Ramos (cell line): ENCODE results near the gene NPAS4.

Experiments used
- in situ Hi-C: fragments of 300-500 bp; cut with MboI; formaldehyde crosslinking; loops from one replicate; pipeline ENCODE4 v1.14.3; 2022; ENCODE audit warnings: low sequenced_read_pairs; ENCODE audit not compliant: unreplicated experiment

Gene NPAS4

DNA sequence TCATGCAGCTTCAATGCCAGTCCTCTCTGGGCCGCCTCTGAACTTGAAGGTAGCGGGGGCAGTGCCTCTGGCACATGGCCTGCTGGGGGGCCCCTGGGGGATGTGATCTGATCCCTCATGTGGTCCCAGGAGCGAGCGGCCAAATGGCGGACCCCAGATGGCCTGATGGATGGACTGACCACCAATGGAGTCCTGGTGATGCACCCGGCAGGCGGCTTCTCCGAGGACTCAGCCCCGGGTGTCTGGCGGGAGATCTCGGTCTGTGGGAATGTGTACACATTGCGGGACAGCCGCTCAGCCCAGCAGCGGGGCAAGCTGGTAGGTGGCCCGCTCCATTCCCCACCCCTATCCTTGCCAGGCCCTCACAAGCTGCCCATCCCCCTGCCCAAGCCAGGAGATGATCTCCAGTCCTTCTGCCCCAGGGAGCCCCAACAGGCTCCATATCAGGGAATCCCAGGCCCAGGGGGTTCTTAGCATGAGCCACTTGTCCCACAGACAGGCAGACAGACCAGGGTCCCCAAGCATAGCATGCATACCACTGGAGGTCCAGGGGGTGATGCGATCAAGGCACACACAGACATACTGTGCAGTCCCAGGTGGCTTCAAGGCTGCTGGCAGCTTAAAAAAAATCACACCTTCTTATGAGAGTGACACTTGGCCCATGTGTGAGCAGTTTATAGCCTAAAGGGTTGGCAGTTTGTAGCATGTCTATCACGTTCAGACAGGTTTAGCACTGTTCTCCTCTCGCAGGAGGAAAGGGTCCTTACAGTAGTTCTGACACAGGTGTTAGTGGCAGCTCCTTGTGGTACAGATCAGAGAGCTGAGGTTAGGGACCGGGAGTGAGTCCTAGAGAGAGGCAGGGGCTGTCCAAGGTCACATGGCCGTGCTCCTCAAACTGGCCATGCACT, 53.0 kb downstream of the NPAS4 start:
- in situ Hi-C loops = no loop called here

DNA sequence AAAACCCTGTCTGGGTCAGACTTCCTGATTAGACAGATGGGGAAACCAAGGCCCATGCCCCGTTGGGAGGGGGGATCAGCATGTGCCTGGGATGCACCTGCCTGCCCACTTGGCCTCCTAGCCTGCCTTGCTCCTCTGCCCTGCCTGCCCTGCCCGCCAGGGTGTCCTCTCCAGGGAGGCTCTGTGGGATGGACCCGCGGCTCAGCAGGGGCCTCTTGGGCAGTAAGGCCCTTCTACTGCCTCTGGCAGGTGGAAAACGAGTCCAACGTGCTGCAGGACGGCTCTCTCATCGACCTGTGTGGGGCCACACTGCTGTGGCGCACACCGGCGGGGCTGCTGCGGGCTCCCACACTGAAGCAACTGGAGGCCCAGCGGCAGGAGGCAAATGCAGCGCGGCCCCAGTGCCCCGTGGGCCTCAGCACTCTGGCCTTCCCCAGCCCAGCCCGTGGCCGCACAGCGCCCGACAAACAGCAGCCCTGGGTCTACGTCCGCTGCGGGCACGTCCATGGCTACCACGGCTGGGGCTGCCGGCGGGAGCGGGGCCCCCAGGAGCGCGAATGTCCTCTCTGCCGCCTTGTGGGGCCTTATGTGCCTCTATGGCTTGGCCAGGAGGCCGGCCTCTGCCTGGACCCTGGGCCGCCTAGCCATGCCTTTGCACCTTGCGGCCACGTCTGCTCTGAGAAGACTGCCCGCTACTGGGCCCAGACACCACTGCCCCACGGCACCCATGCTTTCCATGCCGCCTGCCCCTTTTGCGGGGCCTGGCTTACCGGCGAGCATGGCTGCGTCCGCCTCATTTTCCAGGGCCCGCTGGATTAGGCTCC, 54.7 kb downstream of the NPAS4 start:
- in situ Hi-C loops = loop anchor here (5.0 kb wide), 1 partner anchor 68 kb away; no protein-coding TSS in a partner anchor
